GM12873 (cell line): ENCODE data around the gene TM9SF2.

ENCODE experiments used
- CTCF ChIP-seq: IDR thresholded peaks from 2 replicates; pipeline ENCODE4 v1.5.1; 2012; ENCODE audit warnings: low read depth, mild to moderate bottlenecking, moderate library complexity, low read length, control low read depth; ENCODE audit not compliant: insufficient read depth; ENCODE audit errors: missing control alignments

The TM9SF2 gene

GRCh38 chr13:99501184-99501847 lies at the start of gene TM9SF2:
Gene TM9SF2, plus strand, starts transcription at chr13:99501472. Its CDS starts 135 bp downstream, at chr13:99501607.
- TF ChIP-seq CTCF: no peak

GRCh38 chr13:99454518-99455183 lies 46.6 kb upstream of the TM9SF2 start:
- TF ChIP-seq CTCF: no peak

GRCh38 chr13:99459099-99459850 lies 42.0 kb upstream of the TM9SF2 start:
- no peak for TF ChIP-seq CTCF

GRCh38 chr13:99463646-99464397 lies 37.5 kb upstream of the TM9SF2 start:
- no peak for TF ChIP-seq CTCF

- no peak for TF ChIP-seq CTCF
Measured at GRCh38 chr13:99464441-99464949, 36.8 kb upstream of the TM9SF2 start.

- TF ChIP-seq CTCF: no peak
Measured at GRCh38 chr13:99465454-99465853, 35.8 kb upstream of the TM9SF2 start.

- no peak for TF ChIP-seq CTCF
Measured at GRCh38 chr13:99467764-99468163, 33.5 kb upstream of the TM9SF2 start.
